BLaER1 (cell line): ENCODE results near the gene NCEH1.
"Not testable (repeated sequence)": the region's sequence is repeated elsewhere in the genome, so short reads cannot be mapped to it uniquely, and the experiment has no call there.

Experiments
- H3K27ac ChIP-seq: shearing (Covaris generic); formaldehyde crosslinking; 2 replicates; pipeline ENCODE4 v1.8.1; 2022
- H3K27me3 ChIP-seq: shearing (Covaris generic); formaldehyde crosslinking; 2 replicates; pipeline ENCODE4 v1.8.1; 2022
- H3K36me3 ChIP-seq: shearing (Covaris generic); formaldehyde crosslinking; 2 replicates; pipeline ENCODE4 v1.8.1; 2022
- H3K4me1 ChIP-seq: shearing (Covaris generic); formaldehyde crosslinking; 2 replicates; pipeline ENCODE4 v1.8.1; 2022
- H3K4me2 ChIP-seq: shearing (Covaris generic); formaldehyde crosslinking; 2 replicates; pipeline ENCODE4 v1.8.1; 2022
- H3K4me3 ChIP-seq: shearing (Covaris generic); formaldehyde crosslinking; 2 replicates; pipeline ENCODE4 v1.8.1; 2022
- H3K9ac ChIP-seq: shearing (Covaris generic); formaldehyde crosslinking; 2 replicates; pipeline ENCODE4 v1.8.1; 2022
- H3K9me3 ChIP-seq: shearing (Covaris generic); formaldehyde crosslinking; 2 replicates; pipeline ENCODE4 v1.8.1; 2022
- H4K20me1 ChIP-seq: shearing (Covaris generic); formaldehyde crosslinking; 2 replicates; pipeline ENCODE4 v1.8.1; 2022
- Cebpa-rat ChIP-seq: shearing (Covaris generic); IDR thresholded peaks from 2 replicates; pipeline ENCODE4 v1.8.1; 2022

The NCEH1 gene

DNA sequence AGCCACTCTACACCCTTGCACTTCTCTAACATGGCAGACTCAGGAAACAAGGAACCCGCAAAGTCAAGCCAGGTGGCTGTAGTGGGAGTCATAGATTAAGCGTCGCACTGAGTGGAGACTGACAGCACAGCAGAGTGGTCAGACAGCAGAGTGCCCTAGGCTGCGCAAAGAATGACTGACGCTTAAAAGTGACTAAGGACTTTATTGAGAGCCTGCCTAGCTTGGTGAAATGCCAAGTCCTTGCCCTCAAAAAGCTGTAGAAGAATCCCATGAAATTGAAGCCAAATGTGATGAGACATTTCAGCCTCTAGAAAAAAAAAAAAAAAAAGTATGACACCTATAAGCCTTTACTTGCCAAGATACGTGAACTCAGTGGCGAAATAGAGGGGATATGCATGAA is 30.2 kb downstream of the NCEH1 start:
- H3K4me1 ChIP-seq: no peaks in the 10 kb centered on the region
- no peak overlapping the region for H3K4me3 ChIP-seq
- H3K4me2 ChIP-seq: no peak overlapping the region
- peaks cover 5% of the 10 kb centered on the region; the same call in 1 of the 2 replicates for H3K9me3 ChIP-seq
- H3K27ac ChIP-seq: no peak overlapping the region
- H3K9ac ChIP-seq: no peak overlapping the region
- H3K27me3 ChIP-seq: no peaks in the 10 kb centered on the region
- H4K20me1 ChIP-seq: no peaks in the 10 kb centered on the region
- H3K36me3 ChIP-seq: no peaks in the 10 kb centered on the region
- no peak for TF ChIP-seq Cebpa-rat

DNA sequence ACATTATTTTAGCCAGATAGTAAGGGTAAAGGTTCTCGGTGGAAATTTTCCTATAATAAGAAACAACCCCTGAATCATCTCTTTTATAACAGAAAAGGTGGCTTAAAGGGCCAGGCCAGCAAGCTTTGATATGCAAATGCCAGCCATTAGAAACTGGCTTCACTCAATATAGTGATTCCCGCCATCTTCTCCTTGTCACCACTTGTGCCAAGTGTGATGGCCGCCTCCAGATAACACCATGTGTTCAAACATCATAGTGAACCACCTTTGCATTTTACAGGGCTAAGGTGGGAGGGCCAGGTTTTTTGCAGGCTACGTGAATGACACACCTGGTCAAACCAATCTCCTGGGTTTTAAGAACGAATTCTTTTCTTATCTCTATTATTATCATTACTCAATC is 31.3 kb downstream of the NCEH1 start:
- no peak for TF ChIP-seq Cebpa-rat
- Histone ChIP-seq H3K9ac (no peak overlapping the region), H3K4me1 (no peaks in the 10 kb centered on the region), H4K20me1 (no peaks in the 10 kb centered on the region), H3K27me3 (no peaks in the 10 kb centered on the region), H3K36me3 (no peaks in the 10 kb centered on the region), H3K4me3 (no peak overlapping the region), H3K4me2 (no peak overlapping the region), H3K27ac (no peak overlapping the region), H3K9me3 (peaks cover 5% of the 10 kb centered on the region; the same call in 1 of the 2 replicates)

DNA sequence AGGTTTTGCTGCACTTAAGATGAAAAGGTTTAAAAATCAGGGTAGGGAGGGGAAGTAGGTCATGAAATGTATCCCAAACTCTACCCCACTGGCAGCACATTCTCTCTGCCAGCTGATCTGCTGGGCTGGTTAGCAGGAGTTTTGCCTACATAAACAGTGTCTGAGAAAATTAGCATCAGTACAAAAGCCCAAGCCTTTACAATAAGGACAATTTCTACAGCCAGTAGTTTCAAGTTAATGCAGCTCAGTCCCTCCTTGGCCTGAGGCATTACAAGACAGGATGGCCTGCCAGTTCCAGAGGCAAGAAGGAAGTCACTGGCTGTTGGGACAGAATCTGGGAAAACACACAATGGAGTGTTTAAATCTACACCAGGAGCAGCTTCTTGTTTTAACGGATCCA is 32.8 kb downstream of the NCEH1 start:
- Histone ChIP-seq H3K4me1 (peaks cover 9% of the 10 kb centered on the region), H3K36me3 (no peaks in the 10 kb centered on the region), H4K20me1 (no peaks in the 10 kb centered on the region), H3K4me2 (no peak overlapping the region), H3K27me3 (no peaks in the 10 kb centered on the region), H3K4me3 (no peak overlapping the region), H3K9me3 (peaks cover 5% of the 10 kb centered on the region; the same call in 1 of the 2 replicates), H3K27ac (no peak overlapping the region), H3K9ac (no peak overlapping the region)
- TF ChIP-seq Cebpa-rat: no peak

GRCh38 chr3:172676196-172676922 is 34.5 kb downstream of the NCEH1 start:
- Histone ChIP-seq H4K20me1 (no peaks in the 10 kb centered on the region), H3K4me2 (no peak overlapping the region), H3K9ac (no peak overlapping the region), H3K27ac (no peak overlapping the region), H3K36me3 (no peaks in the 10 kb centered on the region), H3K9me3 (peaks cover 5% of the 10 kb centered on the region; the same call in 1 of the 2 replicates), H3K4me3 (no peak overlapping the region), H3K4me1 (peaks cover 9% of the 10 kb centered on the region), H3K27me3 (no peaks in the 10 kb centered on the region)
- no peak for TF ChIP-seq Cebpa-rat

GRCh38 chr3:172675441-172676193 is 35.2 kb downstream of the NCEH1 start:
- Histone ChIP-seq H3K4me1 (peaks cover 9% of the 10 kb centered on the region), H3K36me3 (no peaks in the 10 kb centered on the region), H3K27me3 (no peaks in the 10 kb centered on the region), H4K20me1 (no peaks in the 10 kb centered on the region), H3K9ac (no peak overlapping the region), H3K27ac (no peak overlapping the region), H3K9me3 (peaks cover 5% of the 10 kb centered on the region; the same call in 1 of the 2 replicates), H3K4me3 (no peak overlapping the region), H3K4me2 (no peak overlapping the region)
- no peak for TF ChIP-seq Cebpa-rat

DNA sequence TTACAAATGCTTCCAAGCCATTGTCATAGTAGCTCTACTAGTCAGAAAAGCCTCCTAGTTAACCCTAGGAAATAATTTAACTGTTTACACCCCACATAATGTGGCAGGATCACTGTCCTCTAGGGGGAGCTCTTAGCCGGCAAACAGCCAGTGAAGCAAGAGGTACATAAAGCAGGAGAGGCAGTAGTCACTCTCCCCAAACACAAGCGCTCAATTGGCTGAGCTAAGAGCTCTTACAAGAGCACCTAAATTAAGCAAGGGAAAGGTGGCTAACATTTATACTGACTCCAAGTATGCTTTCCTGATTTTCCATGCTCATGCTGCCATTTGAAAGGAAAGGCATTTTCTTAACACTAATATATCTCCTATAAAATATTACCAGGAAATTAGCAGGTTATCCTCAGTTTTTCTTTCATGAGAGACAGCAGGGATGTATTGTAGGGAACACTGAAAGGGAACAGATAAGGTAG is 37.6 kb downstream of the NCEH1 start:
- Histone ChIP-seq H3K4me2 (no peak overlapping the region), H3K9me3 (0 out of 2 replicates have a peak, but pooled peaks cover under 1% of the 10 kb centered on the region), H3K9ac (no peak overlapping the region), H3K27ac (no peak overlapping the region), H3K36me3 (no peaks in the 10 kb centered on the region), H3K4me1 (peaks cover 9% of the 10 kb centered on the region), H3K27me3 (no peaks in the 10 kb centered on the region), H3K4me3 (no peak overlapping the region), H4K20me1 (no peaks in the 10 kb centered on the region)
- no peak for TF ChIP-seq Cebpa-rat

GRCh38 chr3:172669021-172669420 is 41.8 kb downstream of the NCEH1 start:
- no peak overlapping the region for H3K27ac ChIP-seq
- H4K20me1 ChIP-seq: no peaks in the 10 kb centered on the region
- peaks cover 13% of the 10 kb centered on the region for H3K9me3 ChIP-seq

DNA sequence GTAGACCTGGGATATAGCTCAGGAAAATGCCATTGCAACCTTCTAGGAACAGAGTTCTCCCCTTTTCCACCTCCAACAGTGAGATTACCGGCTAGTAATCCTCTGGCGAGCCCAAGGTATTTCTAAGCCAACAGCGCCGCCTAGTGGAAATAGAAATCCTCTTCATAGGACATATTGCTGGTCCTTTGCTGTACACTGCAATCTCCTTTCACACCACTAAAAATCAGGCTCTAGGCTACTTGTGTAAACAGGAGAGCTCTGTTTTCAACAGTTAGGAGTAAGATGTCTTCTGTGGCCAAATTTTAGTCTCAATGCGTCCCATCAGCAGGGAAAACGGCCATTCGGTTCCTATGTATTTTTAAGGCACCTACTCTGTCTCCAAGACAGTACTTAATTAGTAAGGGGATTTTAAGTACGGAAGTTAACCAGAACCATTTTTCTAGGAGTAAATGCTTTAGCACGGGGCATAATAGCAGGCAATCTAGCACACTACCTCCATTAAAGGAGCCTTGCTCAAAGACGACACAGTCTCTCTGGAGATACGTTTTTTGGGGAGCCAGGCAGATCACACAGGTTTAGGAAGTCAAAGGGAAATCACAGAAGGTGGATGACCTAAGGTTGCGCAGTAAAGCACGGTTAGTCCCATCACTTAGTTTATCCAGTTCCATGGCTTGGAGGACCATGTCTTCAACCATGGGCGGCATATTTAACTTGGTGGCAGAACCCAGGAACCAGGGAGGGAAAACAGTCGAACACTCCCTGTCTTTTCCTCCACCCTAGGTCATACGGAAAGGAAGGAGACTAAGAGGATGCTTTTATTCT is 43.8 kb downstream of the NCEH1 start:
- H3K4me3 ChIP-seq: no peak overlapping the region
- H4K20me1 ChIP-seq: no peaks in the 10 kb centered on the region
- H3K36me3 ChIP-seq: no peaks in the 10 kb centered on the region
- no peak overlapping the region for H3K27ac ChIP-seq
- no peak for TF ChIP-seq Cebpa-rat
- H3K4me1 ChIP-seq: no peaks in the 10 kb centered on the region
- no peaks in the 10 kb centered on the region for H3K27me3 ChIP-seq
- no peak overlapping the region for H3K4me2 ChIP-seq
- H3K9ac ChIP-seq: no peak overlapping the region
- H3K9me3 ChIP-seq: peaks cover 13% of the 10 kb centered on the region

More at GRCh38 chr3:172669021-172669420, 41.8 kb downstream of the NCEH1 start:
- no peak overlapping the region for H3K4me2 ChIP-seq
- H3K4me1 ChIP-seq: peaks cover 6% of the 10 kb centered on the region
- no peak overlapping the region for H3K4me3 ChIP-seq
- TF ChIP-seq Cebpa-rat: no peak
- no peaks in the 10 kb centered on the region for H3K27me3 ChIP-seq
- H3K36me3 ChIP-seq: no peaks in the 10 kb centered on the region
- no peak overlapping the region for H3K9ac ChIP-seq

DNA sequence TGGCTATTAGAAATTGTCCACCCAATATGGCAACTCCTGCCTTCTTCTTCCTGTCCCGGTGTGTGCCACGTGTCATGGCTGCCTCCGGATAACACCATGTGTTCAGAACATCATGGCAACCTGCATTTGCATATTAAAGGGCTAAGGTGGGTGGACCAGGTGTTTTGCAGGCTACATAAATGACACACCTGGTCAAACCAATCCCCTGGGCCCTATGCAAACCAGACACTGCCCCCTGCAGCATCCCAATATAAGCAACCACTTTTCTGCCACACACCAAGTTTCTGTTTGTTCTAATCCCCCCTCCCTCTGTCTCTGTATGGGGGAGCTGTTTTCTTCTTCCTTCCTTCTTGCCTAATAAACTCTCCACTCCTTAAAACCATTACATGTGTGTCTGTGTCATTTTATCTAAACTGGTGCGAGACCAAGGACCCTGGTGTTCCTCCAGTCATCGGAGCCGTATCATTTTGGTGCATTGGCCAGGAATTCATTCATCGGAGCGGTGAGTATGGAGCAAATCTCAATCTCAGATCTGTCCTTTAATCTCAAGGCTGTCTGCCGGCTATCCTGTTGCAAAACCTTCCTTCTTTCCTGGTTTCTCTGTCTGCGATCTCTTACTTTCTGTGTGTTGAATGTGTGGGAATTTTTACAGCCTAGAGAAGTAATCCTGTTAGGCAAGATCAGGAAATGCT is 44.5 kb downstream of the NCEH1 start:
- Histone ChIP-seq H3K4me2 (no peak overlapping the region), H3K27me3 (no peaks in the 10 kb centered on the region), H3K36me3 (no peaks in the 10 kb centered on the region), H3K4me3 (no peak overlapping the region), H3K9me3 (peaks cover 13% of the 10 kb centered on the region), H3K4me1 (no peaks in the 10 kb centered on the region), H4K20me1 (no peaks in the 10 kb centered on the region), H3K9ac (no peak overlapping the region), H3K27ac (no peak overlapping the region)
- TF ChIP-seq Cebpa-rat: no peak

DNA sequence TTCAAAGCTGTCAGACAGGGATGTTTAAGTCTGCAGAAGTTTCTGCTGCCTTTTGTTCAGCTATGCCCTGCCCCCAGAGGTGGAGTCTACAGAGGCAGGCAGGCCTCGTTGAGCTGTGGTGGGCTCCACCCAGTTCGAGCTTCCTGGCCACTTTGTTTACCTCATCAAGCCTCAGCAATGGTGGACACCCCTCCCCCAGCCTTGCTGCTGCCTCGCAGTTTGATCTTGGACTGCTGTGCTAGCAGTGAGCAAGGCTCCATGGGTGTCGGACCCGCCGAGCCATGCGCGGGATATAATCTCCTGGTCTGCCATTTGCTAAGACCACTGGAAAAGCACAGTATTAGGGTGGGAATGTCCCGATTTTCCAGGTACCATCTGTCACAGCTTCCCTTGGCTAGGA is 45.4 kb downstream of the NCEH1 start:
- H3K9ac ChIP-seq, H3K27me3 ChIP-seq, H3K27ac ChIP-seq, H3K4me3 ChIP-seq, H3K4me2 ChIP-seq, H3K4me1 ChIP-seq, H4K20me1 ChIP-seq, H3K36me3 ChIP-seq: not testable (repeated sequence)
- peaks cover 13% of the 10 kb centered on the region for H3K9me3 ChIP-seq

DNA sequence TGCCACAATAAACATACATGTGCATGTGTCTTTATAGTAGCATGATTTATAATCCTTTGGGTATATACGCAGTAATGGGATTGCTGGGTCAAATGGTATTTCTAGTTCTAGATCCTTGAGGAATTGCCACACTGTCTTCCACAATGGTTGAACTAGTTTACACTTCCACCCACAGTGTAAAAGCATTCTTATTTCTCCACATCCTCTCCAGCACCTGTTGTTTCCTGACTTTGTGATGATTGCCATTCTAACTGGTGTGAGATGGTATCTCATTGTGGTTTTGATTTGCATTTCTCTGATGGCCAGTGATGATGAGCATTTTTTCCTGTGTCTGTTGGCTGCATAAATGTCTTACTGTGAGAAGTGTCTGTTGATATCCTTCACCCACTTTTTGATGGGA is 50.4 kb downstream of the NCEH1 start:
- not testable (repeated sequence) for H3K27ac ChIP-seq, H3K4me2 ChIP-seq

More for the DNA sequence above, 50.4 kb downstream of the NCEH1 start:
- H3K9me3 ChIP-seq, H3K4me1 ChIP-seq, H3K36me3 ChIP-seq, H3K4me3 ChIP-seq, H3K9ac ChIP-seq, H3K27me3 ChIP-seq, H4K20me1 ChIP-seq: not testable (repeated sequence)
